ENCODE data around the gene GAB3.

DNA sequence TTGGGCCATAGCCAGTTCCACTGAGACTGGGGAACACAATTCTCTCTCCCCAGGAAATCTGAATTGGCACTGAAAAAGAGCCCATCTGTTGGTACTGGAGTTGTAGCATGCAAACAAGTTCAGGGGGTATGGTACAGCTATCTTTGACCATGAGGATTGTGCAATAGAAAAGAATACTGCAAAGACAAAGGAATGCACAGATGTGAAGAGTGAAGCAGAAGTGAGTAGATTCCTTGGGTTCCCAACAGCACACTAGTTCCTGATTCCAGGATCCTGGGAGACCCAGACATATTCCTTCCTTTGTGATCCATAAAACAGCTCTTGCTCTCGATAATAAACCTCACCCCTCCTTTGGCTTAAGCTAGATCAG lies 54.2 kb downstream of the GAB3 start:
- TF ChIP-seq, protein P1, sequence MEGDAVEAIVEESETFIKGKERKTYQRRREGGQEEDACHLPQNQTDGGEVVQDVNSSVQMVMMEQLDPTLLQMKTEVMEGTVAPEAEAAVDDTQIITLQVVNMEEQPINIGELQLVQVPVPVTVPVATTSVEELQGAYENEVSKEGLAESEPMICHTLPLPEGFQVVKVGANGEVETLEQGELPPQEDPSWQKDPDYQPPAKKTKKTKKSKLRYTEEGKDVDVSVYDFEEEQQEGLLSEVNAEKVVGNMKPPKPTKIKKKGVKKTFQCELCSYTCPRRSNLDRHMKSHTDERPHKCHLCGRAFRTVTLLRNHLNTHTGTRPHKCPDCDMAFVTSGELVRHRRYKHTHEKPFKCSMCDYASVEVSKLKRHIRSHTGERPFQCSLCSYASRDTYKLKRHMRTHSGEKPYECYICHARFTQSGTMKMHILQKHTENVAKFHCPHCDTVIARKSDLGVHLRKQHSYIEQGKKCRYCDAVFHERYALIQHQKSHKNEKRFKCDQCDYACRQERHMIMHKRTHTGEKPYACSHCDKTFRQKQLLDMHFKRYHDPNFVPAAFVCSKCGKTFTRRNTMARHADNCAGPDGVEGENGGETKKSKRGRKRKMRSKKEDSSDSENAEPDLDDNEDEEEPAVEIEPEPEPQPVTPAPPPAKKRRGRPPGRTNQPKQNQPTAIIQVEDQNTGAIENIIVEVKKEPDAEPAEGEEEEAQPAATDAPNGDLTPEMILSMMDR (conservative IDR thresholded peaks at IDR 0.05; ENCODE audit: low read length) = no peak
- no peak for TF ChIP-seq EZH2phosphoT487 (IDR thresholded peaks at IDR 0.05; ENCODE audit: borderline replicate concordance)

Measured in Loucy (cell line).